ENCODE measurements around the gene NFKBIA.
"Not testable (repeated sequence)": the region's sequence is repeated elsewhere in the genome, so short reads cannot be mapped to it uniquely, and the experiment has no call there.

The NFKBIA gene, protein sequence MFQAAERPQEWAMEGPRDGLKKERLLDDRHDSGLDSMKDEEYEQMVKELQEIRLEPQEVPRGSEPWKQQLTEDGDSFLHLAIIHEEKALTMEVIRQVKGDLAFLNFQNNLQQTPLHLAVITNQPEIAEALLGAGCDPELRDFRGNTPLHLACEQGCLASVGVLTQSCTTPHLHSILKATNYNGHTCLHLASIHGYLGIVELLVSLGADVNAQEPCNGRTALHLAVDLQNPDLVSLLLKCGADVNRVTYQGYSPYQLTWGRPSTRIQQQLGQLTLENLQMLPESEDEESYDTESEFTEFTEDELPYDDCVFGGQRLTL

DNA sequence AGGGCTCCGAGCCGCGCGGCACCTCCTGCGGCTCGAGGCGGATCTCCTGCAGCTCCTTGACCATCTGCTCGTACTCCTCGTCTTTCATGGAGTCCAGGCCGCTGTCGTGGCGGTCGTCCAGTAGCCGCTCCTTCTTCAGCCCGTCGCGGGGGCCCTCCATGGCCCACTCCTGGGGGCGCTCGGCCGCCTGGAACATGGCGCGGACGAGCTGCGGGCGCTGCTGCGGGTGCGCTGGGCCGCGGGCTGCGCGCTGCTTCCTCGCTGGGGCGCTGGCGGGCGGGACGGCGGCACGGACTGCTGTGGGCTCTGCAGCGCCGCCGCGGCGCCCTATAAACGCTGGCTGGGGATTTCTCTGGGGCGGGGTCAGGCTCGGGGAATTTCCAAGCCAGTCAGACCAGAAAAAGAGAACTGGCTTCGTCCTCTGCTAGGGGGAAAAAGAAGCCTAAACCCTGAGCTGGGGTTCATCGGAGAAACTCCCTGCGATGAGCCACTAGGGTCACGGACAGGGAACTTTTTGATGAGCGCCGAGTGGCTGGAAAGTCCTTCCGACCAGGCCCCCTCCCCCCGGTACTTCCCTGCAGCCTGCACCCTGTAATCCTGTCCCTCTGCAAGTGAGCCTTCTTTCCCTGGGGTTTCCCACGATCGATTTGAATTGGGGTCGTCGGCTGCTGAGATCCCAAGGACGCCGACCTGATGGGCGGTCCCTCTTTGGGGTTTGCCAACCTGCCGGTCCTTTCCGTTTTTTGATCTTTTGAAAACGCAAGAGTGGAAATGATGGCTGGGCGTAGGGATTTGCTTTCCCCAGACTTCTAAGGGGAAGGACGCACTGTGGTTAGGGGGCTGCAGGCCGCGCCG, at the start of gene NFKBIA:
NFKBIA (minus strand) TSS at position 301 of the 855 bp plus-strand sequence; CDS start at position 196, 105 bp downstream.
- DNase-seq, result peak; percentile 86

GRCh38 chr14:35446450-35446849, 41.9 kb upstream of the NFKBIA start:
- DNase-seq, result no peak

DNA sequence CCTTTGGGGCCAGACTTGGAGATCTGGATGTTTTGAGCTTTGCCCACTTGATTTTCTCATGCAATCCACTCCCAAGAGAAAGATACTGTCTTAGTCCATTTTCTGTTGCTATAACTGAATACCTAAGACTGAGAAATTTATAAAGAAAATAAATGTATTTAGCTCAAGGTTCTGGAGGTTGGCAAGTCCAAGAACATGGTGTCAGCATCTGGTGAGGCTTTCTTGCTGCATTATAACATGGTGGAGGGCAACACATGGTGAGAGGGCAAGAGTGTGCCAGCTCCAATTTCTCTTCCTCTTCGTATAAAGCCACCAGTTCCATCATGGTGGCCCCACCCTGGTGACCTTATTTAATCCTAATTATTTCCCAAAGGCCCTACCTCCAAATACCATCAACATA, 39.6 kb upstream of the NFKBIA start:
- DNase-seq, result no peak

- no peak for DNase-seq
These were observed 36.6 kb upstream of the NFKBIA start for GRCh38 chr14:35441160-35441559.

DNA sequence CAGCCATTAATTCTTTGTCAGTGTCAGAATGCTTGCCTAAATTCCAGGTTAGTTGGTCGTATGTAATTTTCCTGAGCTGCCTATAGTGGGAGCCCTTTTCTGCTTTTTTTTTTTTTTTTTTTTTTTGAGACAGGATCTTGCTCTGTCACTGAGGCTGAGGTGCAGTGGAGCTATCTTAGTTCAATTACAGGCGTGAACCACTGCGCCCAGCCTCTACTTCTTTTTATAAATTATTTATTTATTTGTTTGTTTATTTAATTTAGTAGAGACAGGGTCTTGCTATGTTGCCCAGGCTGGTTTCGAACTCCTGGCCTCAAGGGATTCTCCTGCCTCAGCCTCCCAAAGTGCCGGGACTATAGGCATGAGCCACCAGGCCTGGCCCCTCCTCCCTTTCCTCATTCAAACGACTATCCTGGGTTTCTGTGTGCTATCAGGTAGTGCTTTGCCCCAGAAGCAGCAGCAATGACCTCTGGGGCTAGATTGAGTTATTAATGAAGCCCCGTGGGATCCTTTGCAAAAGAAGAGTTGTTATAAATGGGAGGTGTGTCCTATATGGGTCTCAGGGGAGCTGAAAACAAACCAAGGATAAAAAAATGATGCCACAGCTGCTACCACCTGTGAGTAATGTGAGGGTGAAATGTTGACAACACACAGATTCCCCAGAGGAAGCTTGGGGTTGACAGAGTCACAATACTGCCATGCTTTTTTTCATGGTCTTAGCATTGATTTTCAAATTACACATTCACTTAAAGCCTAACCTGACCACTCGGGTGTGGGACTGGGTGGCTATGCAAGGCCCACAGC, 34.6 kb upstream of the NFKBIA start:
- DNase-seq, result no peak

GRCh38 chr14:35438492-35438891, 33.9 kb upstream of the NFKBIA start:
- not testable (repeated sequence) for DNase-seq

DNA sequence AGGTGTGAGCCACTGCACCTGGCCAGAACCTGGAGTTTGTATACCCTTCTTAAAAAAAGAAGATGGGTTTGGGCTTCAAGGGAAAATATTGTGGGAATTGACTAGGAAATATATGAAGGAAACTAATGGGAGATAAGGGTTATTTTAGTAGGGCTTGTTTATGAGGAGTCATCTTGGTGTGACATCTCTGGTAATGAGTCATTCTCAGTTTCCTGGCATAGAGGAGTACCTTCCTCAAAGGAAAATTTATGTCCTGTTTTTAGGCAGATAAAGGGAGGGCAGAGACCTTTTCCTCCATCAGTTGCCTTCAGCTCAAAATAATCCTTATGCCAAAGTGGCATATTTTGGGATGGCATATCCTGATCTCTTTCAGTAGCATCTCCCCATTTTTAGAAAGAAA, 30.6 kb upstream of the NFKBIA start:
- no peak for DNase-seq

DNA sequence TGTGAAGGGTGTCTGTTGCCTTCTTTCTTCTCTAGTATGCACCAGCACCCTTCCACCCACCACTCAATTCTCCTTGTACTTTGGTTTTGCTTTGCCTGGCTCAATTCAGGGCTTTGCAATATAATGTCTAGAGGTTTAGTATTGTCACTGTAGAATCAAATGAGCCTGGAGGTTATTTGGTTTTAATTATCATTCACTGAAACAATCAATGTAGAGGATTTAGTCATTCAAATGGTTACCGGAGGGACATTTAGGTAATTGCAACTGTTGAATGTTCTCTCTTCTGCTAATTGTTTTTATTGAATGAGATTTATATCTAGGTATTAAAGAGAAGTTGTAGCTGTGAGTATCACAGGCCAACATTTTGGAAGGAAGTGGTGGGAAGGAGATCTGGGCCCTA, 29.3 kb upstream of the NFKBIA start:
- no peak for DNase-seq

- no peak for DNase-seq
These were observed 26.1 kb upstream of the NFKBIA start for GRCh38 chr14:35430459-35431199.

- DNase-seq, result no peak
These were observed 25.4 kb upstream of the NFKBIA start for GRCh38 chr14:35429951-35430350.

DNA sequence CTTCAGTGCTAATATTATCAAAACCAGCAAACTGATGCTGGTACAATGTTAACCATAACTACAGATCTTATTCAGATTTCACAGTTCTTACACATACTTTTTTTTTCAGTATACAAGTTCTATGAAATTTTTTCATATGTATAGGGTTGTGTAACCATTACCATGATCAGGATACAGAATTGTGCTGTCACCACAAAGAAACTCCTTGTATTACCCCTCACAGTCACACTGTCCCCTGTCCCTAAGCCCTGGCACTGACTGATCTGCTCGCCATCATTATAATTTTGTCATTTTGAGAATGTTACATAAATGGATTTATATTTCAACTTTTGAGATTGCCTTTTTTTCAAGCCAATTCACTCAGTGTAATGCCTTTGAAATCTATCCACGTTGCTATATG, 21.3 kb upstream of the NFKBIA start:
- DNase-seq, result no peak

DNA sequence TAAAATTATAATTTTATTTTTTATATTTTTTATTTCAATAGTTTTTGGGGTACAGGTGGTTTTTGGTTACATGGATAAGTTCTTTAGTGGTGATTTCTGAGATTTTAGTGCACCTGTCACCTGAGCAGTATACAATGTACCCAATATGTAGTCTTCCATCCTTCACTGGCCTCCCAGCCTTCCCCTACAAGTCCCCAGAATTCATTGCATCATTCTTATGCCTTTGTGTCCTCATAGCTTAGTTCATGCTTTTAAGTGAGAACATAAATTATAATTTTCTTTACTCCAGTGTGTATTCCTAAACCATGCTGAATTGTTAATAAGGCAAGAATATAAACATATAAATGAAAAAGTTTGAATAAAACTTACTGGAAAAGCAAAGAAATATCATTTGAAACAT, 19.1 kb upstream of the NFKBIA start:
- no peak for DNase-seq

DNA sequence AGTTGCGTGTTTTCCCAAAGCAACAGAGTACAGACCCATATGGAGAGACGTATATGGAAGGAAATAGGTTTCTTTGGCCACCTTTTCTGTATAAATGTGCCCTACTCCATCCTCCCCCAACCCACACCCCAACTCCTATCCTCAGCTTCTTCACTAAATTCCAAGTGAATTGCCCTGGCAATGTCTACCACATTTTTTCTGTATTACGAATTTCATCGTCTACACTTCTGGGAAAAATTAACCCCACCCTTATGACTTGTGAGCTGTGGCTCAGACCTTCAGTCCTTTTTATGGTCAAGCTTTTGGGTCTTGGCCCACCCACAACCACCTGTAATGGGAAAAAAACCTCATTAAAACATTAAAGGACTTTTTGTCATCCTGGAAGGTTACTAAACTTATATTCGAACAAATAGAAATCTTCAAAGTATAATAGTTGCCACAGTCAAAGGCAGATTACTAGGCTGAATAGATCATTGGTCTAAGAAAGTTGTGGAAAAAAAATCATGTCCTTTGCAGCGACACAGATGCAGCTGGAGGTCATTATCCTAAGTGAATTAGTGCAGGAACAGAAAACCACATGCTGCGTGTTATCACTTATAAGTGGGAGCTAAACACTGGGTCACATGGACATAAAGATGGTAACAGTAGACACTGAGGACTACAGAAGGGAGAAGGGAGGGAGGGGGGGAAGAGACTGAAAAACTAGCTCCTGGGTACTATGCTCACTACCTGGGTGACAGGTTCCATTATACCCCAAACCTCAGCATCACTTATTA, 15.7 kb upstream of the NFKBIA start:
- DNase-seq, result no peak

- DNase-seq, result no peak
These were observed 14.9 kb upstream of the NFKBIA start for GRCh38 chr14:35419429-35419841.

- no peak for DNase-seq
These were observed 13.5 kb upstream of the NFKBIA start for GRCh38 chr14:35418093-35418492.

- no peak for DNase-seq
These were observed 11.7 kb upstream of the NFKBIA start for GRCh38 chr14:35416108-35416750.

GRCh38 chr14:35414365-35414764, 9.8 kb upstream of the NFKBIA start:
- DNase-seq, result no peak

GRCh38 chr14:35412272-35413056, 7.9 kb upstream of the NFKBIA start:
- DNase-seq, result no peak

DNA sequence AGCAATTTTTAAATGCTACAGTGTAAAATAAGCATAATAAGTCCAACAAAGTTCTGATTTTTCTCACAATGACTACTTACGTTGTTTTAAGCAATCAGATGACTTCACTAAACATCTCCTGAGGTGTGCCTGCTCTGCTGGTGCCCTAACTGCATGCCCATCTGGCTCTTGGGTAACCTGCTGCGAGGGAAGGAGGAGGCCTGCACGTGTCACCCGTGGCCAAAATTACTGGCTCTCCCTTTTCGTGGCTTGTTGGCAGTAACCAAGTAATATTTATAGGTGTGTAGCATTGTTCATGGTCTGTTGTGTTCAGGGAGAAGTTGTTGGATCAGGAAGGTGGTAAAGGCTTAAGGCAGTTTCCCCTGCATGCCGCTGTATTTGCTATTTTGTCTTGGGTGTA, 6.3 kb upstream of the NFKBIA start:
- no peak for DNase-seq

GRCh38 chr14:35409595-35409994, 5.0 kb upstream of the NFKBIA start:
- DNase-seq, result no peak
